ENCODE data around the gene MSL3B.
A peak's percentile ranks its signal among the peaks of the same experiment; 100 is the strongest.
"Not testable (repeated sequence)": the region's sequence is repeated elsewhere in the genome, so short reads cannot be mapped to it uniquely, and the experiment has no call there.

MSL3B gene

DNA sequence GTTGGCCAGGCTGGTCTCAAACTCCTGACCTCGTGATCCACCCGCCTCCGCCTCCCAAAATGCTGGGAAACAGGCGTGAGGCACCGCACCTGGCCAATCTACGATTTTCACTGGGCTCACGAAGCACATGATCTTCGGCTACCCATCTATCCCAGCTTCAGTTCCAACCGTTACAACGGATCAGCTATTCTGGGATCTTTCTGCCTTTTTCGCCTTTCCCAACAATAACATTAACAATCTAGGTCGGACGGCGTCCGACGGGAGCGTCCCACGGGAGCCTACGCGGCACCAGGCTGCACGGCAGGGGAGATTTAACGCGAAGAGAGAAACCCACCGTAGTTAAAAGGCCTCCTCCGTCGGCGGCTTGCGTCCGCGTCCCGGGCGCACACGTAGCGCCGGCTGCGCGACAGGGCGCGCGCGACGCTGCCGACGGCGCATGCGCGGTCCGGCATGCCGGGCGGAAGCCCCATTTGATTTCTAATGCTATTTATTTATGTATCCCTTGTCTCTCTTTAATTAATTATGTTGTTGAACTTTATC, at the start of gene MSL3B:
MSL3B (minus strand) TSS at position 394 of the 540 bp plus-strand sequence.
- DNase-seq: peak; percentile 65

- DNase-seq: no peak
These were observed 48.9 kb upstream of the MSL3B start, which contains the start of gene TRPM8 for GRCh38 chr2:233917116-233917515. Gene TRPM8, plus strand, starts transcription at chr2:233917373. Its CDS starts 9,165 bp downstream, at chr2:233926538.

DNA sequence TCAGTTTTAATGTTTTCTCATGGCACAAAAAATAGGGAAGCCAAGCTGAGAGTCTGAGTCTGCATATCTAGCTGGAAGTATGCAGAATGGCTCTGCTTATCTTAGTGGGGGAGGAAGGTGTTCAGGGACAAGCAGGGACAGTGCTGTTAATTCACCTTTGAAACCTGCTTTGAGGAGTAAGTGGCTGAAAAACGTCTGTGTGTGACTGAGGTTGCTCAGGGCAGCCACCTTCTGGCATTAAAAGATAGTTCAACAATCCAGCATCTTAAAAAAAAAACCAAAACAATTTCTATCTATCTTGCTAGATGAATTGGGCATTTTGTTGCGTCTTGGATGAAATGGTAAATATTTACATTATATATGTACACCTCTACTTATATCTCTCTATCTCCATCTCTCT, 46.9 kb upstream of the MSL3B start:
- DNase-seq: no peak

- no peak for DNase-seq
These were observed 44.7 kb upstream of the MSL3B start for GRCh38 chr2:233912691-233913423.

GRCh38 chr2:233907627-233908026, 39.4 kb upstream of the MSL3B start:
- no peak for DNase-seq

GRCh38 chr2:233905945-233906344, 37.8 kb upstream of the MSL3B start:
- DNase-seq: no peak

DNA sequence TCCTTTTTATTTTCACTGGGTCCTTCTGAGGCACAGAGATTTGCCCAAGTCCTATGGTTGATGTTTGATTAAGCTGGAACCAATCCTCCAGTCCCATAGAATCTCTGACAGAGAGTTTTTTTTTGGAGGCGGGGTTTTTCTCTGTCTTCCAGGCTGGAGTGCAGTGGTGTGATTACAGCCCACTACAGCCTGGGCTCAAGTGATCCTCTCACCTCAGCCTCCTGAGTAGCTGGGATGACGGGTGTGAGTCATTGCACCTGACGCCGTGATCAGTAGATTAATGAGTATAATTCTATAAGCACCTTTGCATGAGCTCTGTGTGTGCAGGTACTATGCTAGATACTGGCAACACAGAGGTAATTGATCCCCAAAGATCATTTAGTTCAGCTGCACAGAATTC, 33.7 kb upstream of the MSL3B start:
- DNase-seq: no peak

GRCh38 chr2:233901367-233901766, 33.2 kb upstream of the MSL3B start:
- DNase-seq: no peak

GRCh38 chr2:233896253-233896652, 28.1 kb upstream of the MSL3B start:
- not testable (repeated sequence) for DNase-seq

DNA sequence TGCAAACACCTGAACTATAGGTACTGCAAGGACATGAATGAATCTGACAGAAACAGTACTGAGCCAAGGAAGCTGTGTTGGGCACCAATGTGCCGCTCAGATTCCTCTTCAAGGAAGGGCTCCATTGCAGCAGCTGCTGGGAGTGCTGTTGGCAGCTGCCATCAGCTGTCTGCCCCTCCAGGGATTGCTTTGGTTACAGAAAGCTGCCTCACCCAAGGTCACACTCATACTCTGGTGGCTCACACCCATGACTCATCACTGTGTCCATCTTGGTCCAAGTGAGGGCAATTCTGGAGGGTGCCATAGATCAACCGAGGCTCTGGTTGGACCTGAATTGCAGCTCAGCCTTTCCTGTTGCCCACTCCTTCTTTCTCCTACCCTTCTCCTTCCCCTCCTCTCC, 24.6 kb upstream of the MSL3B start:
- DNase-seq: no peak

DNA sequence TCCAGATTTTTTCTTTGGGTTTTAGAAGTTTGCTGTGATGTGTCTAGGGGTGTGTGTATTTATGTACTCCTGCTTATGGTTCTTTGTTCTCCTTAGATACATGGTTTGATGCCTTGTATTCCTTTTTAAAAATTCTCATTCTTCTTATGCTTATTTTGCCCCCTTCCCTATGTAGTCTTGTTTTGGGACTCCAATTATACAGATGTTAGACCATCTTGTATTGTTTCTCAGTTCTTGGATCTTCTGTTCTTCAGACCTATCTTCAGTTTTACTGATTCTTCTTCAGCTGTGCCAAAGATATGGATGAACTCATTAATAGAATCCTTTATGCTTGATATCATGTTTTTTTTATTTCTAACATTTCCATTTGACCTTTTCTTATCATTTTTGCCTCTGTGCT, 14.2 kb upstream of the MSL3B start:
- DNase-seq: no peak

DNA sequence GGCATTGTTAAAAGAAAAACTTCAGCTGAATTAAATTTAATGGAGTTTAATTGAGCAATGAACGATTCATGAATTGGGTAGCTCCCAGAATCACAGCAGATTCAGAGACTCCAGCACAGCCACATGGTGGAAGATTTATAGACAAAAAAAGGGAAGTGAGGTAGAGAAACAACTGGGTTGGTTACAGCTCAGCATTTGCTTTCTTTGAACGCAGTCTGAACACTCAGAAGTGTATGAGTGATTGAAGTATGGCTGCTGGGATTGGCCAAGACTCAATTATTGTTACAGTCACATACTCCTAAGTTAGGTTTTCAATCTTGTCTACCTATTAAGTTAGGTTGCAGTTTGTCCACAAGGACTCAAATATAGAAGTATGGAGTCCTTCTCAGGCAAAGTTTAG, 3.9 kb upstream of the MSL3B start:
- not testable (repeated sequence) for DNase-seq

DNA sequence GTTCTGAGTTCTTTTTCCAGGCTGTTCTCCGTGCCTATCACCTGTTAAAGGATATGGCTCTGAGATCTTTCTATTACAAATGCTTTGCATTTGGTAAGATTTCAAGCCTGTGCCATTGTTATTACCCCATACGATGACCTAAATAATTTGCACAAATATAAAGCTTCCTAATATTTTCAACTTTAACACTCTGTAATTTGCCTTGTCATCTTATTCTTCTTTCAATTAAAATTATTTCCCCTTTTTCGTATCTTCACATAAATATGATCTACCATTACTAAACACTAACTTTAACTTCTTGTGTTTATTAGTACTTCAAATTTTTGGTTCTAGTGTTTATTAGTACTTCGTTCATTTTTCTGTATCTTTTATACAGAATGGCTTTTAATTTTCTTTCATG, 3.2 kb upstream of the MSL3B start:
- DNase-seq: no peak

DNA sequence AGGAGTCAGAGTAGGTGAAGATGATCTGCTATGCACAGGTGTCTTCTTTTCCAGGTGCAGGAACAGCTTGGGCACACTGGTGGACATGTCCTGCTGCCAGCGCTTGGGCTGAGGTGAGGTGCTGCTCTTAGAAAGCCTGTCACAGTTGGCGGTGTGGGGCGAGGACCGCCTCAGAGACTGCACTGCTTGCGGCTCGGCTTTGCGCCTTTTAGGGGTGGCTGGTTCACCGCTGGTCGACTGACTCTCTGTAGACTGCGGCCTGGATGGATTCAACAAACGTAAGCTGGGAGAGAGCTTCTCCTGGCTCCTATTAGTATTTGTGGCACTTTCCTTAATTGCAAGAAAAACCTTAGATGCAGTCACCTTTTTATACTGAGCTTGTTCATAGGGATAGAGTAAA, 1.7 kb downstream of the MSL3B start:
- no peak for DNase-seq

DNA sequence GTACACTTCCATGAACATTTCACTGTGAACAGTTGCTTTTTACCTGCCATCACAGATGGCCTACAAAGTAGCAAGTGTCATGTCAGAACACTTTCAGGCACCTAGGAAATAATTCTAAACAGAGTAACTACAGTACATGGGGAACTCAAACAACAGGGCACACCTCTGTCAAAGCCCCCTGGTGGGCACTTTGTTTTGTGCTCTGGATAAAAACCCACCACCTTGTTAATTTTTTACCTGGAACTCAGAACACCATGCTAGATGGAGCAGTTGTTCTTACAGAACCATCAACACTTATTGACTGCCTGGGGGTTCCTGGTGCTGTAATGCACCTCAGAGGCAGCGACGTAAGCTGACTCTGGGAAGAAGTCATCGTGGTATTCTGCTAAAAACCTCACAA, 2.3 kb downstream of the MSL3B start:
- no peak for DNase-seq

DNA sequence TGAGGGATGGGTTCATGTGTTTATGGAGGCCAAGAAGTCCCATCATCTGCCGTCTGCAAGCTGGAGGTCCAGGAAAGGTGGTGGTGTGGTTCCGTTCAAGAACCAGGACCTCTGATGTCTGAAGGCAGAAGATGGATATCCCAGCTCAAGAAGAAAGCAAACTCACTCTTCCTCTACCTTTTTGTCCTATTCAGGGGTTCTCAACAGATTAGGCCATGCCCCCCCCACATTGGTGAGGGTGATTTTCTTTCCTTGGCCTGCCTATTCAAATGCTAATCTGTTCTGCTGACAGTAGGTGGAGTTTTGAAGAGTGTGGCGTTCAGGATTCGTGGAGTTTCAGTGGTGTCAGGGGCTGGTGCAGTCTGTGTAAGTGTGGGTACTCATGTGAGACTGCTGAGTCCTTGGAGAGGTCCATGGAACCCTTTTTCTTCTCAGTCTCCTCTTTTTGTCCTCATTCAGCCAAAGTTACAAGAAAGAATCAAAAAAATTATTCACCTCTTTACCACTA, 5.9 kb downstream of the MSL3B start:
- DNase-seq: no peak

DNA sequence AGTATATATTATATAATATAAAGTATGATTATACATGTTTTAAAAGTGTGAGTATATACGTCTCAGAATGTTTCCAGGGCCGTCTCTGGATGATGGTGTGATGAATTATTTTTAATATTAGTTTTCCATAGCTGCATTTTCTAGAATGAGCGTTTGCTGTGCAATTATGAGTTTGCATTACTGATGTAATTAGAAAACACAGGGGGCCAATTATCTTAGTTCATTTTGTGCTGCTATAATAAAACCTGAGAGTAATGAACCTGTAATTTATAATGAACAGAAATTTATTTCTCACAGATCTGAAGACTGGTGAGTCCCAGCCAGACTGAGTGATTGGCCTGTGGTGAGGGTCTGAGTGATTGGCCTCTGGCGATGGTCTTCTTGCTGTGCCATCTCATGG, 9.9 kb downstream of the MSL3B start:
- no peak for DNase-seq

GRCh38 chr2:233857511-233858141, 10.6 kb downstream of the MSL3B start:
- DNase-seq: peak; percentile 60

- no peak for DNase-seq
These were observed 12.0 kb downstream of the MSL3B start for GRCh38 chr2:233856184-233856583.

GRCh38 chr2:233855345-233855744, 12.8 kb downstream of the MSL3B start:
- DNase-seq: no peak

- peak; percentile 86 for DNase-seq
These were observed 13.8 kb downstream of the MSL3B start, which contains the start of gene HJURP for GRCh38 chr2:233854241-233854981. Gene HJURP, minus strand, starts transcription at chr2:233854535. Its CDS starts 35 bp downstream, at chr2:233854500.

- DNase-seq: no peak
These were observed 14.3 kb downstream of the MSL3B start for GRCh38 chr2:233853883-233854240.

DNA sequence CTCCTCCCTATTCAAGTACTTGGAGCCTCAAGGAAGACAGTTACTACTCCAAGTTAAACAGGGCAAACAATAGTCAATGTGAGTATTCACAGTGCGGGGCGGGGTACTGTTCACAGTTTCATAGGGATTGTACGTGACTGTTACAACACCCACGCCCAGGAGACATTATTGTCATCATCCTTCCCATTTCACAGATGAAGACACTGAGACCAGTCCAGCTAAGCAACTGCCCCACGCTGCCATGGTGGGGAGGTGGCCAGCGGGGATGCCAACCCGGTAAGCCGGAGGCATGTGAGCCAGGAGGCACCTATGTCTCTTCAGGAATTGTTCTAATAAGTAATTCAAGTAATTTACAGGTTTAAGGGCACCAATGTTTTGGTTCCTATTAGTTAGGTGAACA, 14.8 kb downstream of the MSL3B start:
- DNase-seq: no peak
